NCI-H345 (cell line): ENCODE measurements around the gene AKAP3.

Experiments
- DNase-seq: peaks from one replicate; lab custom pipeline; 2025; lab: John Stamatoyannopoulos, UW

AKAP3 gene

GRCh38 chr12:4595881-4596280 lies 53.0 kb downstream of the AKAP3 start:
- no peak for DNase-seq

GRCh38 chr12:4591180-4591687 lies 57.6 kb downstream of the AKAP3 start:
- DNase-seq: no peak

- no peak for DNase-seq
Observed at GRCh38 chr12:4589941-4590340, 58.9 kb downstream of the AKAP3 start.

DNA sequence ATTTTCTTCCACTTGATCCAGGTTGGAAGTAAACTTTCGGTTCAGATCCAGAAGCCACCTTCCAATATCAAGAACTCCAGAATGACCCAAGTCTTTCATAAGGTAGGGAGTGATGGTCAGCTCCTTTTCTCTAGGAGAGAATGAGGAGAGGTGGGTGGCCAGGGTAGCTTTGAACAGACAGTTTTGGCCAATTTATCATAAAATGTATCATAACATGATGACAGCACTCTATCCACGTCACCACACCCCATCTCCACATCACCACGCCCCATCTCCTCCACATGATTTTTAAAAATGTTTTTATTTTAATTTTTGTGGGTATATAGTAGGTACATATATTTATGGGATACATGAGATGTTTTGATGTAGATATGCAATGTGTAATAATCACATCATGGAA lies 59.9 kb downstream of the AKAP3 start:
- no peak for DNase-seq

DNA sequence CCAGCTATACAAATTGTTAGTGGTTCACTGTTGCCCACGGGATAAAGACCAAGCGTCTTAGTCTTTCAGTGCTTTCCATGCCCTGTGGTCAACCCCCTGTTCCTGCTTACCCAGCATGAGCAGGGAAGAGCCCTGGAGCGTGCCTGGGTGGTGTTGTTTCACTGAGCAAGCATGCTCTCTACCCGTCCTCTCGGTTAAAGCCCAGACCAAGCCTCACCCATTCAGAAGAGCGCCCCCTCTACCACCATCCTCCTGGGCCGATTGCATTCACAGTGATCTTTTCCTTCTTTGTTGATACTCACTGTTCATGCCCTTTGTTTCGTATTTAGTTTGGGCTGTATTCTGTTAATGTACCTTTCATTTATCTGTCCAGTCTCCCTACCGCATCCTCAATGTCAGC lies 61.7 kb downstream of the AKAP3 start:
- DNase-seq: no peak

- no peak for DNase-seq
Observed at GRCh38 chr12:4586500-4586899, 62.4 kb downstream of the AKAP3 start.

GRCh38 chr12:4584896-4585295 lies 64.0 kb downstream of the AKAP3 start:
- no peak for DNase-seq

GRCh38 chr12:4584281-4584680 lies 64.6 kb downstream of the AKAP3 start:
- no peak for DNase-seq

GRCh38 chr12:4580281-4580688 lies 68.6 kb downstream of the AKAP3 start:
- no peak for DNase-seq

- no peak for DNase-seq
Observed at GRCh38 chr12:4579305-4580102, 69.3 kb downstream of the AKAP3 start.

GRCh38 chr12:4572680-4573079 lies 76.2 kb downstream of the AKAP3 start:
- DNase-seq: no peak

DNA sequence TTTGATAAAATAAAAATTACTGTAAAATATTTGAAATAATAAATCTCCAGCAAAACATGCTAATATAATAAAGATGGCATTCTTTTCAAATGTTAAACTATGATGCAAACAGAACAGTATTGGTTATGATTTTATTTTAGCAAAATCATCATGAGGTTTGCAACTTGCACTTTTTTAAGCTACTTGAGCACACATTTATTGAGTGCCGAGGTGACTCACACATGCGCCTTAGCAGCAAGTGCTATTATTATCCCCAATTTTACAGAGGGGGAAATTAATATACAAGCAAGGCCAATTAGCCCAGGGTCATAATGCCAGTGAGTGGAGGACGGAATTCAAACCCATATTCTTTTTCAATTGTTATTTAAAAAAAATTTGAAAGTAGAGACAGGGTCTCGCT lies 79.6 kb downstream of the AKAP3 start:
- DNase-seq: no peak

DNA sequence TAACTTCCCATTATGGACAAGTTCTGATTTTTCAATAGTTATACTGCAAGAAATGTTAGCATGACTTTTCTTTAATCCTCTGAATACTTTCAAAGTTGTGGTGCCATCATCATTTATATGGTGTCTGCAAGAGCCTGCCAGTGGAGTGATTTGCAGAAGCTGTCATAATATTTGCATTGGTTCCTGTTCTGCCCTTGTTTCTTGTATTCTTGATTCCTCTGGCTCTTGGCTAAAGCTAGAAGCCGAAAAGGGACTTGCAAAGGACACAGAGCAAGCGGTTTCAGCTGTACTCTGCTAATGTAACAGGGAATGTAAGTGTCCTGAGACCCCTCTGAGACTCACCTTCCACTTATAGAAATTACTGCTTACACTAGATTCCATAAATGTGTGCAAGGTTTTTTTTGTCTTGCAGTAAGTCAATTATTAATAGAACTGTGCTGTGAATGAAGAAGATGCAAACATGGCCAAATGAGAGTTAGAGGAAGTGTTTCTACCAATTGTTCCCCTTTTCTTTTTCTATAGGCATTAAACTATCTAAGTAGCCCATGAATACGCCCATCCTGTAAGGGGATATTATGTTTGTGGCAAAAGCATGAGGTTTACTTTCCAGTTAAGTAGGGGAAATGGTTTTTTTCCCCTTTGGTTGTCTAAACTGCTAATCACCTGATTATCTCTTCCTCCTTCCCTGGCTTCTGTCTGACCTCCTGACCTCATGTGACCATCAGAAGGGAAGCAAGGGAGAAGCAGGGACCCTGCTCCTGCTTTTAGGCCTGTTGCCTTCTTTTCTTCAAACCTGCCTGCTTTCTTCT lies 81.6 kb downstream of the AKAP3 start:
- no peak for DNase-seq

- DNase-seq: no peak
Observed at GRCh38 chr12:4566474-4566873, 82.4 kb downstream of the AKAP3 start.
